ENCODE measurements around the gene BRI3. TPM values are rescaled to one million over a fixed set of nuclear protein-coding genes. Genes with fewer than 3 reads are reported as not detected.

Gene BRI3
- total and polyA plus RNA-seq, 2 of the 13 experiments (the other 11 are each of a cell fraction or from before 2014, with no cell fraction given): 54.0 to 103 TPM

DNA sequence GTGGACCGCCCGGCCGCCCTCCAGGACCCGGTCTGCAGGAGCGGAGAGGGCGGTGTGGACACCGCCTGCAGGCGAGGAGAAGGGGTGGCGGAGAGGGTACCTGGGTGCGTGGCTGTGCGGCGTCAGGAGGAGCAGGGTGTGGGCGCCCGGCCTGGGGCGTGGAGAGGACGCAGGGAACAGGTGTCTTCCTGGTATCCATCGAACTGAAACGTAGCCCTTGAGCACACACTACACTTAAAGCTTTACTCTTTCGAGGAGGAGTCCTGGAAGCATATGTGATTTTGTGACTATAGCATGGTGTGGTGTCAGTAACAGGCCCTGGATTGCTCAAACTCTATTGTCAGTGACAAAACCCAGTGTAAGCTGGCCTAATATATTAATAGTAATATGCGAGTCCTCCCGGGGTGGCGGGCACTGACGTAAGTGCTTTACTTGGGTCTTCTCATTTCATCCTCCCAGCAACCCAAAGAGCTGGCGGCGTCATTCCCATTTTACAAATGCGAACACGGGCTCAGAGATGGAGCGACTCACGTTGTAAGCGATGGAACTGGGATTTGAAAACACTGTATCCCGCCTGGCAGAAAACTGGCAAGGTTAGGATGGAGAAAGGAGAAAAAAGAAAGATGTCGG is 28.9 kb upstream of the BRI3 start (continued):
- TF ChIP-seq PREB (CRISPR knock-in tag; IDR thresholded peaks at IDR 0.05): no peak
- TF ChIP-seq ZBTB38 (CRISPR knock-in tag; IDR thresholded peaks at IDR 0.05): no peak
- TF ChIP-seq RAD21 (CRISPR knock-in tag; IDR thresholded peaks at IDR 0.05): peak; percentile 8; the same call in 1 of the 2 replicates
- peak; percentile 81; the same call in 1 of the 2 replicates for TF ChIP-seq ZNF749 (CRISPR knock-in tag; IDR thresholded peaks at IDR 0.05; ENCODE audit: borderline replicate concordance)
- no peak for TF ChIP-seq RNF219 (CRISPR knock-in tag; IDR thresholded peaks at IDR 0.05)
- TF ChIP-seq HNF4G (IDR thresholded peaks at IDR 0.05; ENCODE audit: borderline replicate concordance, low read depth, low read length): no peak
- peak; percentile 6; the same call in 1 of the 2 replicates for TF ChIP-seq HNF4G (CRISPR knock-in tag; IDR thresholded peaks at IDR 0.05; ENCODE audit: borderline replicate concordance, low read depth)
- TF ChIP-seq ZEB1 (IDR thresholded peaks at IDR 0.05; ENCODE audit: insufficient replicate concordance, low read depth): peak; percentile 1
- TF ChIP-seq ZNF558 (CRISPR knock-in tag; IDR thresholded peaks at IDR 0.05; ENCODE audit: borderline replicate concordance): 0 out of 2 replicates have a peak, but pooled peaks have one; percentile 72
- TF ChIP-seq ZFP91 (CRISPR knock-in tag; IDR thresholded peaks at IDR 0.05; ENCODE audit: borderline replicate concordance): peak; percentile 68; the same call in 1 of the 2 replicates
- no peak for TF ChIP-seq MTF1 (CRISPR knock-in tag; IDR thresholded peaks at IDR 0.05)
- TF ChIP-seq CHCHD3 (CRISPR knock-in tag; IDR thresholded peaks at IDR 0.05): no peak
- no peak for TF ChIP-seq IKZF4 (CRISPR knock-in tag; IDR thresholded peaks at IDR 0.05; ENCODE audit: borderline replicate concordance, low read depth, not compliant biosample characterization)
- peak; percentile 7 for TF ChIP-seq ZNF501 (CRISPR knock-in tag; IDR thresholded peaks at IDR 0.05)
- TF ChIP-seq AKAP8 (CRISPR knock-in tag; IDR thresholded peaks at IDR 0.05): no peak
- no peak for TF ChIP-seq DMAP1 (CRISPR knock-in tag; IDR thresholded peaks at IDR 0.05)
- TF ChIP-seq XRCC5 (optimal IDR thresholded peaks at IDR 0.05; ENCODE audit: low read length): peak; percentile 43
- peak; percentile 1; the same call in 1 of the 2 replicates for TF ChIP-seq KDM2A (CRISPR knock-in tag; IDR thresholded peaks at IDR 0.05; ENCODE audit: borderline replicate concordance, low read depth)
- TF ChIP-seq ZXDC (CRISPR knock-in tag; IDR thresholded peaks at IDR 0.05): 0 out of 2 replicates have a peak, but pooled peaks have one; percentile 43
- TF ChIP-seq SRY (CRISPR knock-in tag; IDR thresholded peaks at IDR 0.05): peak; percentile 20; the same call in 1 of the 2 replicates
- no peak for TF ChIP-seq RCOR2 (CRISPR knock-in tag; IDR thresholded peaks at IDR 0.05)
- no peak for TF ChIP-seq ZNF331 (CRISPR knock-in tag; IDR thresholded peaks at IDR 0.05)
